Muscle layer of duodenum (tissue), 2 donors: ENCODE measurements around the gene TMEM205.
A peak's percentile ranks its signal among the peaks of the same experiment; 100 is the strongest.

Experiments used
- H3K27ac ChIP-seq: one replicate; pipeline ENCODE4 v1.7.0; 2013; ENCODE audit warnings: mild to moderate bottlenecking, low read length
- H3K27me3 ChIP-seq: one replicate; pipeline ENCODE4 v1.7.0; 2013; ENCODE audit warnings: low read depth, mild to moderate bottlenecking, control low read depth, low read length
- H3K36me3 ChIP-seq, 2 donors: one replicate each; pipeline ENCODE4 v1.7.0; 2013; ENCODE audit warnings: low read length in 2 of 2, control low read depth in 1 of 2, mild to moderate bottlenecking in 1 of 2; ENCODE audit not compliant: insufficient read depth in 2 of 2, control insufficient read depth in 1 of 2
- H3K4me1 ChIP-seq, 2 donors: one replicate each; pipeline ENCODE4 v1.7.0; 2013; ENCODE audit warnings: low read length in 2 of 2, mild to moderate bottlenecking in 2 of 2, control low read depth in 1 of 2, moderate library complexity in 1 of 2; ENCODE audit not compliant: insufficient read depth in 2 of 2, control insufficient read depth in 1 of 2
- H3K4me3 ChIP-seq, 2 donors: one replicate each; pipeline ENCODE4 v1.7.0; 2013; ENCODE audit warnings: low read length in 2 of 2, low read depth in 1 of 2, mild to moderate bottlenecking in 1 of 2
- H3K9me3 ChIP-seq, 2 donors: one replicate each; pipeline ENCODE4 v1.7.0; 2013; ENCODE audit warnings: low read length in 2 of 2, control low read depth in 1 of 2, mild to moderate bottlenecking in 1 of 2; ENCODE audit not compliant: control insufficient read depth in 1 of 2
- donor health status: healthy.

The TMEM205 gene

GRCh38 chr19:11365557-11366117 lies 19.6 kb upstream of the TMEM205 start:
- Histone ChIP-seq H3K9me3 (no peaks in the 10 kb centered on the region), H3K4me3 (no peak overlapping the region), H3K36me3 (peaks cover 6 to 48% of the 10 kb centered on the region in 2 donors), H3K4me1 (no peaks in the 10 kb centered on the region), H3K27ac (no peak overlapping the region), H3K27me3 (no peaks in the 10 kb centered on the region)

- Histone ChIP-seq H3K27ac (no peak overlapping the region), H3K4me1 (no peaks in the 10 kb centered on the region), H3K4me3 (no peak overlapping the region), H3K36me3 (peaks cover 6 to 48% of the 10 kb centered on the region in 2 donors), H3K27me3 (no peaks in the 10 kb centered on the region), H3K9me3 (no peaks in the 10 kb centered on the region)
Measured at GRCh38 chr19:11364935-11365334, 18.9 kb upstream of the TMEM205 start.

GRCh38 chr19:11364296-11364904 lies 18.3 kb upstream of the TMEM205 start:
- no peaks in the 10 kb centered on the region for H3K27me3 ChIP-seq
- no peaks in the 10 kb centered on the region for H3K9me3 ChIP-seq
- H3K4me1 ChIP-seq: no peaks in the 10 kb centered on the region
- no peak overlapping the region for H3K4me3 ChIP-seq
- H3K27ac ChIP-seq: no peak overlapping the region
- H3K36me3 ChIP-seq: peaks cover 9 to 53% of the 10 kb centered on the region in 2 donors

- Histone ChIP-seq H3K27ac (no peak overlapping the region), H3K4me1 (no peaks in the 10 kb centered on the region), H3K27me3 (no peaks in the 10 kb centered on the region), H3K36me3 (peaks cover 14 to 58% of the 10 kb centered on the region in 2 donors), H3K4me3 (no peak overlapping the region), H3K9me3 (no peaks in the 10 kb centered on the region)
Measured at GRCh38 chr19:11363881-11364280, 17.8 kb upstream of the TMEM205 start.

GRCh38 chr19:11361771-11362731 lies 16.0 kb upstream of the TMEM205 start:
- Histone ChIP-seq H3K27ac (no peak overlapping the region), H3K4me1 (peaks cover 0 to 3% of the 10 kb centered on the region in 2 donors), H3K36me3 (peaks cover 14 to 65% of the 10 kb centered on the region in 2 donors), H3K27me3 (no peaks in the 10 kb centered on the region), H3K9me3 (no peaks in the 10 kb centered on the region), H3K4me3 (no peak overlapping the region)

- Histone ChIP-seq H3K9me3 (no peaks in the 10 kb centered on the region), H3K36me3 (peaks cover 14 to 65% of the 10 kb centered on the region in 2 donors), H3K27ac (no peak overlapping the region), H3K4me1 (peaks cover 0 to 11% of the 10 kb centered on the region in 2 donors), H3K4me3 (no peak overlapping the region), H3K27me3 (no peaks in the 10 kb centered on the region)
Measured at GRCh38 chr19:11361037-11361770, 15.1 kb upstream of the TMEM205 start.

GRCh38 chr19:11359421-11359820 lies 13.4 kb upstream of the TMEM205 start:
- H3K27me3 ChIP-seq: no peaks in the 10 kb centered on the region
- peaks cover 14 to 50% of the 10 kb centered on the region in 2 donors for H3K36me3 ChIP-seq
- no peak overlapping the region for H3K27ac ChIP-seq
- peaks cover 0 to 15% of the 10 kb centered on the region in 2 donors for H3K4me1 ChIP-seq
- no peaks in the 10 kb centered on the region for H3K9me3 ChIP-seq
- no peak overlapping the region for H3K4me3 ChIP-seq

- H3K27ac ChIP-seq: no peak overlapping the region
- H3K27me3 ChIP-seq: no peaks in the 10 kb centered on the region
- H3K36me3 ChIP-seq: peaks cover 8 to 26% of the 10 kb centered on the region in 2 donors
- peak overlapping the region in 1 of 2 donors; percentile 73 for H3K4me3 ChIP-seq
- peaks cover 0 to 15% of the 10 kb centered on the region in 2 donors for H3K4me1 ChIP-seq
- no peaks in the 10 kb centered on the region for H3K9me3 ChIP-seq
Measured at GRCh38 chr19:11356676-11357550, 10.8 kb upstream of the TMEM205 start.

- no peaks in the 10 kb centered on the region for H3K27me3 ChIP-seq
- no peak overlapping the region for H3K27ac ChIP-seq
- H3K4me3 ChIP-seq: peak overlapping the region; percentile 73
- H3K9me3 ChIP-seq: no peaks in the 10 kb centered on the region
- peaks cover 8 to 17% of the 10 kb centered on the region in 2 donors for H3K36me3 ChIP-seq
- peaks cover 0 to 15% of the 10 kb centered on the region in 2 donors for H3K4me1 ChIP-seq
Measured at GRCh38 chr19:11356074-11356397, 10.0 kb upstream of the TMEM205 start.
